IPS-NIHi7 (cell line): ENCODE results near the gene ST7.
"Not testable (repeated sequence)": the region's sequence is repeated elsewhere in the genome, so short reads cannot be mapped to it uniquely, and the experiment has no call there.

Experiments used
- DNase-seq: peaks from one replicate; pipeline ENCODE4 v3.0.0; 2012; ENCODE audit warnings: mixed read lengths; ENCODE audit errors: extremely low spot score

ST7 gene, protein sequence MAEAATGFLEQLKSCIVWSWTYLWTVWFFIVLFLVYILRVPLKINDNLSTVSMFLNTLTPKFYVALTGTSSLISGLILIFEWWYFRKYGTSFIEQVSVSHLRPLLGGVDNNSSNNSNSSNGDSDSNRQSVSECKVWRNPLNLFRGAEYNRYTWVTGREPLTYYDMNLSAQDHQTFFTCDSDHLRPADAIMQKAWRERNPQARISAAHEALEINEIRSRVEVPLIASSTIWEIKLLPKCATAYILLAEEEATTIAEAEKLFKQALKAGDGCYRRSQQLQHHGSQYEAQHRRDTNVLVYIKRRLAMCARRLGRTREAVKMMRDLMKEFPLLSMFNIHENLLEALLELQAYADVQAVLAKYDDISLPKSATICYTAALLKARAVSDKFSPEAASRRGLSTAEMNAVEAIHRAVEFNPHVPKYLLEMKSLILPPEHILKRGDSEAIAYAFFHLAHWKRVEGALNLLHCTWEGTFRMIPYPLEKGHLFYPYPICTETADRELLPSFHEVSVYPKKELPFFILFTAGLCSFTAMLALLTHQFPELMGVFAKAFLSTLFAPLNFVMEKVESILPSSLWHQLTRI

DNA sequence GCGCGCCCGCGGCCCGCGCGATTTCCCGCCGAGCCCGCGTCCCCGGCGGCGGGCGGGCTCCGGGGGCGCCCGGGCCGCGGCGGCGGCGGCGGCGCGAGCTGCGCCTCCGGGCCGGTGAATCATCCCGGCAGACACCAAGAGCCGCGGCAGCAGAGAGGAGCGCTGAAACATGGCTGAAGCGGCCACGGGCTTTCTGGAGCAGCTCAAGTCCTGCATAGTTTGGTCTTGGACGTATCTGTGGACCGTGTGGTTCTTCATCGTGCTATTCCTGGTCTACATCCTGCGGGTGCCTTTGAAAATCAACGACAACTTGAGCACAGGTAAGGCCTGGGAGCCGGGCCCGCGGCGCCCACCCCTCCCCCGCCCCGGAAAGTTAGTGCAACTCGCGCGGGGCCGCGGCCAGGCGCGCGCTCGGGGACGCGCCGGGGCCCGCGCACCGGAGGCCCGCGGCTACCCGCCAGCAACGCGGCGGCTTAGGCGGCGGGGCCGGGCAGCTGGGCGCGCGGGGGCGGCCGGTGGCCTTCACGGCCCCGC is at the start of gene ST7:
Gene ST7, plus strand, starts transcription at position 130 of the 534 bp plus-strand sequence. Its CDS starts 40 bp downstream, at position 170.
- peak; percentile 68 for DNase-seq

DNA sequence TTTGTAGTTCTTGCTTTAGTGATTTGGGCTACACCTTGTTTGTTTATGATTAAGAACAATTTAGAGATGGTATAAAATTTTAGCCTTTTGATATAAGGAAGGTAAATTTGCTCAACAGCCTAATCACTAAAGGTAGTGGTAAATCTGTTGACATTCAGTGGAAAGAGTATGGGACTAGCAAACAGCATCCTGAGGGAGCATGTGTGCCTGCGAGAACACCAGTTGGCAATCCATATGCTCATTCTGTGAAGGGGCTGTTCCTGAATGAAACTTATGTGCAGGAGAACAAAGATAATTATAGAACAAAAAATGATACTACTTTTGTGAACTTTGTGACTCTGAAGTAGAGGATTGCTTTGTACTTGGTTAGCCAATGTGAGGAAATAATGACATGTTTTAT is 46.9 kb upstream of the ST7 start:
- DNase-seq, result no peak

DNA sequence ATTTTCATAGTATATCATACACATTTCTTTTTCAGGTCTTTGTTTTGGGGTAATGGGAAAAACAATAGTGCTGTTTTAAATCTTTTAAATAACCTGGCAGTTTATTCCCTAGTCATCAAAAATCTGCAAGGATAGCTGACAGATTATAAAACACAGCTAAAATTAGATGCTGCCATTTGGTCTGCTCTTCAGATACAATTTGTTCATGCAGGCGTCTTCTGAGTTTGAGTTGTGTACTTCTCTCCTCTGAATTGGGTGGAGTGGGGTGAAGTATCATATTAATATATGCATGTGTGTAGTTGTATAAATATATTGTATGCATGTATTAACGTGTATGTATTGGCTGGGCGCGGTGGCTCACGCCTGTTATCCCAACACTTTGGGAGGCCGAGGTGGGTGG is 42.9 kb upstream of the ST7 start:
- no peak for DNase-seq

DNA sequence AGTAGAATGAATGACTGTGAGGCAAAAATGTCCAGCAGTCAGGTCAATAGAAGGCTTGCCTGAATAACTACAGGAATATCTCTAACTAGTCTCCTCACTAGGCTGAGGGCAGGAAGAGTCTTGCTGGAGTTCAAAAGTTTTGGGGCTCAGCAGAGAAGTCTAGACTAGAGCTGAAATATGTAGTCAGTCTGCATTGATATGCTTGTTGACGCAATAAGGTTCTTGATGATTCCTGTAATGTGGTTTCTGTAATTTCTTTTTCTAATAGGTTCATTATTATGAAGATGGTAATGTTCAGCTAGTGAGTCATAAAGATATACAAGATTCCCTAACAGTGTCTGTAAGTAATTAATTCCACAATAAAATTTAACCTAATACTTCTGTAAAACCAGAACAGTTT is 41.5 kb upstream of the ST7 start:
- DNase-seq, result no peak

DNA sequence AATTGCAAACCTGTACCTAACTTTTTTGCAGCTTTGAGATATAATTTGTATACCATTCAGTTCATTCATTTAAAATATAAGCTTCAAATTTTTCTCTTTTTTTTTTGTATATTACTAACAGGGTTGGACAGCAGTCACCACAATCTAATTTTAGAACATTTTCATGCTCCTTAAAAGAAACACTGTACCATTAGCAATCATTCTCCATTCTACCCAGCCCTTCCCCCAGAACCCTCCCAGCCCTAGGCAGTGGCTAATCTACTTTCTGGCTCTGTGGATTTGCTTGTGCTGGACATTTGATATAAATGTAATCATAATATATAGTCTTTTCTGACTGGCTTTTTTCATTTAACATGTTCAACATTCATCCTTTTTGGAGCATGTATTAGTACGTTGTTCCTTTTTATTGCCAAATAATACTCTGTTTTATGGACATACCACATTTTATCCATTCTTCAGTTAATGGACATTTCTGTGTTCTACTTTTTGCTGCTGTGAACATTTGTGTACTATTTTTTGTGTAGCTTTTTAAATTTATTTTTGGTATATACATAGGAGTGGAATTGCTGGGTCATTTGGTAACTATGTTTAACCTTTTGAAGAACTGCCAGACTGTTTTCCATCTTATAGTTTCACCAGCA is 40.9 kb upstream of the ST7 start:
- no peak for DNase-seq

DNA sequence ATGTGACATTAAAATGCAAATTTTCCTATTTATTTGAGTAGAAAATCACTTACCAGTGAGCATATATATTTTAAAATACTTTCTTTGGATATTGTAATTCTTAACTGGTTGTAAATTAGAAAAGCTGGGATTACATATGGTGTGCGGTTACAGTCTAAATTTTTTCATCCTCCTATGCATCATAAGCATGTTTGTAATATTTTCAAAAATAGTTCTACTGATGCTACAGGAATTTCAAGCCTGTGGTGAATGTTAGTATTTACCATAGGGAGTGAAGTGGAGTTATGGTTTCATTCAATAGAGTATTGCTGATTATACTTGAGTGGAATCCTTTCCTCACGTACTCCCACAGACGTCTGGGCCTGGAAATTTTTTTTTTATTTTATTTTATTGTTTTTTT is 34.6 kb upstream of the ST7 start:
- no peak for DNase-seq

DNA sequence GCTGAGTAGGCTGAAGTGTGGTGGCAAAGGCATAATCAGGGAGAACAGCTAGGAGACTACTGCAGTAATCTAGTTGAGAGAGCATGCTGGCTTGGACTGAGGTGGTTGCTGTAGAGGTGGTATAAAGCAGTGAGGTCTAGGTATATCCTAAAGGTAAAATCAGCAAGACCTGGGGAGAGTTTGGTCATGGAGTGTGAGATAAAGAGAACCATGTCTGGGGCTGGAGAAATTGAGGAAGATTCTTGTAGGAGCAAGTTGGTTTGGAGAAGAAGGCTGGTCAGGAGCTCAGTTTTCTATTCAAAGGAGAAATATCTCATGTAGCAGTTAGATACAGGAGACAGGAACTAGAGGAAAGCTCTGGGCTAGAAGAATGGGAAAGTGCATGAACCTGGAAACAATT is 32.9 kb upstream of the ST7 start:
- DNase-seq, result no peak

DNA sequence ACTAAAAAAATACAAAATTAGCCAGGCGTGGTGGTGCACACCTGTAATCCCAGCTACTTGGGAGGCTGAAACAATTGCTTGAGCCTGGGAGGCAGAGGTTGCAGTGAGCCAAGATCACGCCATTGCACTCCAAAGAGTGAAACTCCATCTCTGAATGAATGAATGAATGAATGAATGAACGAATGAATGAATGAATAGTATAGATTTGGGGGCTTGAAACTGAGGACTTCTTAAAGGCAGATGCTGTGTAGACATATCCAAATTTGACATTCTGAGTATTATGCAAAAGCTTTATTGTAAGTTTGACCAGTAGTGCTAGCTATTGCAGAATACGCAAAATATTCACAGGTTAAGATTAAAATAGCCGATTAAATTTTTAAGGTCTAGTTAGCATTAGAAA is 30.8 kb upstream of the ST7 start:
- no peak for DNase-seq

DNA sequence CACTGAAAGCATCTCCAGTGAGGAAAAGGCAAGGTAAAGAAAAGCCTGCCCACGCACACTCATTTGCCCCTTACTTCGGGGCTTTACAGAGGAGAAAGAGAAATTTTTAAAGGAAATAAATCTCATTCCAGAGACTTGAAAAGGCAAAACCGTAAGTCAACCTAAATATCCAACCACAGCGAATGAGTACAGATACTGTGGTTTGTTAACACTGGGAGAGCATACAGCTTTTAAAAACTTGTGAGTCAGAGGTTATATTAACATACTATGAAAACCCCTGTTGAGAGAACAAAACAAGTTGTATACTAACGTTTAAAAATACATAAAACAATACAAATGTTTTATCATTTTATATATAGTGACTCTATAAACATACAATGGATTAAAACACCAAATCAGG is 28.6 kb upstream of the ST7 start:
- DNase-seq, result no peak

DNA sequence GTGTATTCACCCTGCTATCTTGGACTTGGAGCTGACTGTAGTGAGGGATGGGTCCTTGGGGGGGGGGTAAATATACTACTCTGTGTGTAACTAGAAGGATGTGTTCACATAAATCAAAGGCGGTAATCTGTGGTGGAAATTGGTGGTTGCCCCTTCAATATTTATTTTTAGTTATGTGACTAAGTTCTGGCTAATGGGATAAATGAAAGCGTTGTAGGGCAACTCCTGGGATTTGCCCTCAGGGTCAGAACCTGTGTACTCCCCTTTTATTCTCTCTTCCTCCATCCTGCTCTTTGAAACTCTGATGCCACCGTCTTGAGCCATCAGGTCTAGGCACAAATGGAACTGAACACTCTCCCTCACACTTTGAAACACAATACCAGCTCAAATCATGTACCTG is 24.3 kb upstream of the ST7 start:
- no peak for DNase-seq

DNA sequence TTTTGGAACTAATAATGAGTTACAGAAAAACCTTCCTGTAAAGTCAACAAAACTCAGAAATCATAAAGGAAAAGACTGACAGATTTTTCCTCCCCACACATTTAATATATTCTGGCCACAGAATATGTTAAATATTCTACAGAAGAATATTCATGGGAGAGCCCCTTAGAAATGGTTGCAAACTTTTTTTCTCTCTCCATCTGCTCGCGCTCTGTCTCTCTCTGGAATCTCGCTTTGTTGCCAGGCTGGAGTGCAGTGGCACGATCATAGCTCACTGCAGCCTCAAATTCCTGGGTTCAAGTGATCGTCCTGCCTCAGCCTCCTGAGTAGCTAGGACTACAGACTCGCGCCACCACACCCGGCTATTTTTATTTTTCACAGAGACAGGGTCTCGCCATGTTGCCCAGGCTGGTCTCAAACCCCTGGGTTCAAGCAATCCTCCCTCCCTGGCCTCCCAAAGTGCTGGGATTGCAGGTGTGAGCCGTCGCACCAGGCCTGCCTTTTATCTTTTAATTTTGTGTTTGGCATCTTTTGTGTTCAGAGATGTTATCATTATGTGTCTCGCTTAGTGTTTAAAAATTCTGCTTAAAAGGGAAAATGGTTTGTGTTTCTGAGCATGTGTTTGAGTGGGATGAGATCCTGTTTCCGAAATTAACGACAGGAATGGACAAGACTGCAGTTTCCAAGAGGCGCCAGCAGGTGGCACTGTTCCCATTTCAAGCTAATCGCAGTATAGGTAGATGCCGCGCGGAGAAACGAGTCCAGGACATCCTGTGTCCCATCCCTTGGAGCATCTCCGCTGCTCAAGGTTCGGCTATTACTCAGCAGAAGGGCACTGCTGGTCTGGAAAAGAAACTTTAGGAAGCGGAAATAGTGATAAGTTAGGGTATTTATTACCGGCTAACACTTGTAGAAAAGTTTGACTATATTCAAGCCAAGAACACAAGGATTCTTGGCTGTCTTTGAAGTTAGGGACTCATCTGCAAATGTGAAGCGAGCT is 23.1 kb upstream of the ST7 start:
- peak; percentile 85 for DNase-seq

DNA sequence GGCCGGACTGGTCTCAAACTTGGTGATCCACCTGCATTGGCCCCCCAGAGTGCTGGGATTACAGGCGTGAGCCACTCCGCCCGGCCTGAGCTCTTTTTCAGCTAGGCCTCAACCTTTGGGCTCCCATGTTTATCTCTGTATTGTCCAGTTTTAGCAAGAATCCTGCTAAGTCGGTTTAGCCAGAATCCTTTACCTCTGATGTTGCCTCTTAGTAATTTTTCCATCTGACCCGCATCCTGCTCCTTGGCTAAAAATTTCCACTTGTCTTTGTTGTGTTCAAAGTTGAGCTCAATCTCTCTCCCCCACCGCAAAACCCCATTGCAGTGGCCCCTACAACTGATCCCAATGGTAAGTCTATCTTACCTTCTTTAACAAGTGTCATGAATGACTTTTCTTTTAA is 20.7 kb upstream of the ST7 start:
- DNase-seq, result no peak

DNA sequence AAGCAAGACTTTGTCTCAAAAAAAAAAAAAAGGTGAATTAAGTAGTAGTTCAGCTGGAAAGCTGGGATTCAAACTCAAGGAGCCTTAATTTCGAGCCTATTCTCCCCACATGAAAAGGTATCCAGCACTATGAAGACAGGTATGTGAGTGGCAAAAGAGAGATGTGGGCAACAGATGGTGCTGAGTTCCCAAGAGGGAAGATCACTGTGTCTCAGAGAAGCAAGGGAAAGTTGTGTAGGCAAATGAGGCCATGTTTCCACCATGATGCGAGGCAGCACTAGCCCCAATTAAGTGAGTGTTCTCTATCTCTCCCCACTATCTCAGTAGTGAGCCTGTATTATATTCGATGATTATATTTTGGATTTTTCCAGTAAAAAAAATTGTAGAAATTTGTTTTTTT is 19.8 kb upstream of the ST7 start:
- no peak for DNase-seq

DNA sequence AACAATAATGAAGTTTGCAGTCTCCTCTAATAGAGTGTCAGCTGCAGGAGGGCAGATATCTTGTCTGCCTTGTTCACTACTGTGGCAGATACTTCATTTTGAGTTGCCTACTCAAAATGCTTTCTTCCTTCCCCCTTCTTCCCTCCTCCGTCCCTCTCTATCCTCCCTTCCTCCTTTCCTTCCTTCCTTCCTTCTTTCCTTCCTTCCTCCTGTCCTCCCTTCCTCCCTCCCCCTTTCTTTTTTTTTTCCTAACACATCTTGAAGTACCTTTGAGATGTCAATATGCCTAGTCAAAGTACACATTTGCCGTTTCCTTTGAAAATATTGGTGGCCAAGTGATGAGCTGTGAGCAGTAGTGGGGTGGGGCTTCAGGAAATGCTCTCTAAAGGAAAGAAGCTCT is 18.7 kb upstream of the ST7 start:
- no peak for DNase-seq

DNA sequence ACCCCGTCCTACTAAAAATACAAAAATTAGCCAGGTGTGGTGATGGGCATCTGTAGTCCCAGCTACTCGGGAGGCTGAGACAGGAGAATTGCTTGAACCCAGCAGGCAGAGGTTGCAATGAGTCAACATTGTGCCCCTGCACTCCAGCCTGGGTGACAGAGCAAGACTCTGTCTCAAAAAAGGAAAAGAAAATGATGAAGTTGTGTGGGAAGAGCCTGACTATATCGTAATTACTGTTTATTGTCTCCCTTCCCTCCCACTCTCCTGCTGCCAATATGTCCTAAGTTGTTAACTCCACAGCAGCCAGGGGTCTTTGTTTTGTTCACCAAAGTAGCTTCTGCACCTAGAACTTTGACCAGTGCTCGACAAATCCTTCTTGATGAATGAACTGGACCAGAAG is 16.5 kb upstream of the ST7 start:
- not testable (repeated sequence) for DNase-seq

DNA sequence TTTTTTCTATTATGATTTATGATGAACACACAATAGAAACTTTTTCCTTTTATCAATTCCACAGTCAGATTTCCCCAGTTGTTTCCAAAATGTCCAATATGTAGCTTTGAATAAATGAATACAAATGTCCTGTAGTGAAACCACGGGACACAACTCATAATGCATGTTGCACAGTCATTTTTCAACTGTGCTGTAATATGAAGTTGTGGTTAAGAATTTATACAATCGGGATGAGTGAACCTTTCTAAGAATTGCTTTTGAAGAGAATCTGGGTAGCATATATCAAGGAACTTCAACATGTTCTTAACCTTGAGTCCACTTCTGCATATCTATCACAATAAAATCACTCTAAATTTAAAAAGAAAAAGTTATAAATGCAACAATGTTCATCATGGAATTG is 14.6 kb upstream of the ST7 start:
- DNase-seq, result no peak

DNA sequence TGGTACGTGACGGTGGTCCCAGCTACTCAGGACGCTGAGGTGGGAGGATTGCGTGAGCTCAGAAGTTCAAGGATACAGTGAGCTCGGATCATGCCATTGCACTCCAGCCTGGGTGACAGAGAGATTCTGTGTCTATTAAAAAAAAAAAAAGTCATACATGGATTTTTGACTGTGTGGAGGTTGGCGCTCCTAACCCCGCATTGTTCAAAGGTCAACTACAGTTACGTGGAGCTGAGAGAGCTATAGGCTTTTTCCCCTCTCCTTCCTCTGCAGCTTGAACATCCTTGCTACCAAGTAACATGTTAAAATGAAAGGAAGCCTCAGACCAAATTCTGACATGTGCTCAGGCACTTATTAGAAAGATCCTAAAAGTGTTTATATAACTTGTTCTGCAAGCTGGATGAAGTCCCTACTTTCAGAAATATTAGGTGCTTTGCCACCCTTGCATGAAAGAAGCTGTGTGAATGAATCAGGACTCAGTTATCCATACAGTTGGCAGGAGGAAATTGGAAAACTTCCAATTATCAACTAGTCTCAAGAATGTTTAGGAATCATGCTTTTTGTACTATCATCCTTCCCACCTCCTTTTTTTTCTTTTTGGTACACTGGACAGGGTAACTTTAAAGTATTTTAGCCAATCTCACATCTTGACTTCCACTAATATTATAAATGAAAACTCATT is 12.5 kb upstream of the ST7 start:
- no peak for DNase-seq

DNA sequence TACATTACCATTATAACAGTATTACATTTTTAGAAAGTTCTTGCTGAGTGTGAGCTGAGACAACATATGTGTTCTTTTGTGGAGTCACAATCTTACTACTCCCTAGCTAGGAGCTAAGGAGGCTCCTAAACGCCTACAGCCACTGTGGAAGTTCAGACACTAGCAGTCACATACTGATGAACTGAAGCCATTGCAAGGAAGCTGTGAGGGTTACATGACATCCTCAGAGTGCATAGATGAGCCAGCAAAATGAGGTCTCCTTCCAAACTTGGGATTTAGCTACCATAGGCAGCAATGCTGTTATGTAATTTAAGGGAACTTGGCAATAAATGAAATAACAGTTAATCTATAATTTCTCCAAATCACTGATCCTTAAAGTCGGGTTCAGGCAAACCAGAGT is 10.8 kb upstream of the ST7 start:
- DNase-seq, result no peak

DNA sequence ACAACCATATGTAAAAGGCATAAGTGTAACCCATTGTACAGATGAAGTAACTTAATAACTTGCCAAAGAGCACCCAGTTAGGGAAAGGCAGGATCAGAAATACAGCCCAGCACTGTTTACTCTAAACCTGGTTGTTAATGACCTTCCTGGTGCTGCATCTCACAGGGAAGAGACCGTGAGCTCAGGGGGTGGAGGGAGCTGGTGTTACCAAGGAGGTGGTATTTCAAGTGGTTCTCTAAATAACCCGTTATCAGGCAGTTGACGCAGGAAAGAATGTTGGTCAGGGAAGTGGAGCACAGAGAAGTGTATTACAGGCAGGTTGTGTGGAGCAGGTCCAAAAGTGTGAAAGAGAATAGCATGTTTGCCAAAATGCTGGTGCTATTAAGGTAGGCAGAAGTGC is 4.4 kb upstream of the ST7 start:
- DNase-seq, result peak; percentile 20

DNA sequence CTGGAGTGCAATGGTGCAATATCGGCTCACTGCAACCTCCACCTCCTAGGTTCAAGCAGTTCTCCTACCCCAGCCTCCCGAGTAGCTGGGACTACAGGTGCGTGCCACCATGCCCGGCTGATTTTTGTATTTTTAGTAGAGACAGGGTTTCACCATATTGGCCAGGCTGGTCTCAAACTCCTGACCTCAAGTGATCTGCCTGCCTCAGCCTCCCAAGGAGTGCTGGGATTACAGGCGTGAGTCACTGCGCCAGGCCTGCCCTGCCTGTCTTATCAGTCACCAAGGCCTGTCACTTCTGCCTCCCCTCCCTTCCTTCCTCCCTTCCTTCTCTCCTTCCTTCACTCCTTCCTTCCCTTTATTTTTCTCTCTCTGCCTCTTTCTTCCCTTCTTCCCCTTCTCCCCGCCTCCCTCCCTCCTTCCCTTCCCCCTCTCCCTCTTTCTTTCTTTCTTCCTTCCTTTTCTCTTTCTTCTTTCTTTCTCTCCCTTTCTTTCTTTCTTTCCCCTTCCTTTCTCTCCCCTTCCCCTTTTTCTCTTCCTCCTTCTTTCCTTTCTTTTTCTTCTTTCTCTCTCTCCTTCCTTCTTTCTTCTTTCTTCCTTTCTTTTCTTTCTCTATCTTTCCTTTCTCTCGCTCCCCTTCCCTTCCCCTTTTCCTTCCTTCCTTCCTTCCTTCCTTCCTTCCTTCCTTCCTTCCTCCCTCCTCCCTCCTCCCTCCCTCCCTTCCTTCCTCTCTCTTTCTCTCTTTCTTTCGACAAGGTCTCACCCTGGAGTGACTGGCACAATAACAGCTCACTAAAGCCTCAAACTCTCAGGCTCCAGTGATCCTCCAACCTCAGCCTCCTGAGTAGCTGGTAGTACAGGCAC is 3.1 kb upstream of the ST7 start:
- no peak for DNase-seq
